Effector memory CD4-positive, alpha-beta T cell (primary cell): ENCODE measurements around the gene PTGER3.
"Not testable (repeated sequence)": the region's sequence is repeated elsewhere in the genome, so short reads cannot be mapped to it uniquely, and the experiment has no call there.

Experiments used
- DNase-seq, 3 donors: peaks; one replicate each; pipeline ENCODE4 v3.0.0-alpha.2; 2020
- H3K27ac ChIP-seq: 2 replicates; pipeline ENCODE4 v1.7.0; 2013; ENCODE audit warnings: mild to moderate bottlenecking, low read length, moderate library complexity; ENCODE audit not compliant: insufficient read depth, poor library complexity, severe bottlenecking
- H3K27me3 ChIP-seq: replicated peaks from 2 replicates; pipeline ENCODE4 v1.7.0; 2013; ENCODE audit warnings: mild to moderate bottlenecking, low read length; ENCODE audit not compliant: insufficient read depth, control insufficient read depth, poor library complexity, severe bottlenecking
- H3K36me3 ChIP-seq: 2 replicates; pipeline ENCODE4 v1.7.0; 2013; ENCODE audit warnings: mild to moderate bottlenecking, low read length, moderate library complexity; ENCODE audit not compliant: control insufficient read depth, insufficient read depth
- H3K4me1 ChIP-seq: 2 replicates; pipeline ENCODE4 v1.7.0; 2013; ENCODE audit warnings: low read length, mild to moderate bottlenecking; ENCODE audit not compliant: control insufficient read depth, insufficient read depth, poor library complexity, severe bottlenecking
- H3K4me3 ChIP-seq: 2 replicates; pipeline ENCODE4 v1.7.0; 2013; ENCODE audit warnings: low read length, low read depth, mild to moderate bottlenecking; ENCODE audit not compliant: insufficient read depth, poor library complexity, severe bottlenecking
- H3K9me3 ChIP-seq: 2 replicates; pipeline ENCODE4 v1.7.0; 2013; ENCODE audit warnings: mild to moderate bottlenecking, low read length, moderate library complexity; ENCODE audit not compliant: control insufficient read depth

PTGER3 gene

GRCh38 chr1:70987497-70987896 is 60.1 kb downstream of the PTGER3 start:
- Histone ChIP-seq H3K27ac (no peak overlapping the region), H3K36me3 (no peaks in the 10 kb centered on the region), H3K9me3 (no peaks in the 10 kb centered on the region), H3K4me1 (no peaks in the 10 kb centered on the region), H3K4me3 (no peak overlapping the region), H3K27me3 (no peaks in the 10 kb centered on the region)
- no peak for DNase-seq

GRCh38 chr1:70985776-70986225 is 61.8 kb downstream of the PTGER3 start:
- not testable (repeated sequence) for H3K4me3 ChIP-seq, H3K27me3 ChIP-seq, H3K9me3 ChIP-seq, DNase-seq, H3K4me1 ChIP-seq, H3K36me3 ChIP-seq, H3K27ac ChIP-seq

GRCh38 chr1:70985278-70985677 is 62.3 kb downstream of the PTGER3 start:
- not testable (repeated sequence) for DNase-seq, H3K4me1 ChIP-seq, H3K9me3 ChIP-seq, H3K27ac ChIP-seq, H3K36me3 ChIP-seq, H3K27me3 ChIP-seq, H3K4me3 ChIP-seq

GRCh38 chr1:70980361-70980760 is 67.3 kb downstream of the PTGER3 start:
- Histone ChIP-seq H3K4me1 (no peaks in the 10 kb centered on the region), H3K36me3 (no peaks in the 10 kb centered on the region), H3K4me3 (no peak overlapping the region), H3K9me3 (no peaks in the 10 kb centered on the region), H3K27ac (no peak overlapping the region), H3K27me3 (no peaks in the 10 kb centered on the region)
- no peak for DNase-seq

- H3K4me1 ChIP-seq, result no peaks in the 10 kb centered on the region
- H3K27me3 ChIP-seq, result no peaks in the 10 kb centered on the region
- no peak for DNase-seq
- H3K36me3 ChIP-seq, result no peaks in the 10 kb centered on the region
- no peaks in the 10 kb centered on the region for H3K9me3 ChIP-seq
- no peak overlapping the region for H3K4me3 ChIP-seq
- H3K27ac ChIP-seq, result no peak overlapping the region
Measured at GRCh38 chr1:70979881-70980280, 67.7 kb downstream of the PTGER3 start.

GRCh38 chr1:70979313-70979712 is 68.3 kb downstream of the PTGER3 start:
- Histone ChIP-seq H3K9me3 (no peaks in the 10 kb centered on the region), H3K27ac (no peak overlapping the region), H3K4me1 (no peaks in the 10 kb centered on the region), H3K4me3 (no peak overlapping the region), H3K36me3 (no peaks in the 10 kb centered on the region), H3K27me3 (no peaks in the 10 kb centered on the region)
- no peak for DNase-seq

- no peak for DNase-seq
Measured at GRCh38 chr1:70978623-70979022, 69.0 kb downstream of the PTGER3 start.

GRCh38 chr1:70977575-70977974 is 70.0 kb downstream of the PTGER3 start:
- H3K27me3 ChIP-seq, result no peaks in the 10 kb centered on the region
- no peak overlapping the region for H3K4me3 ChIP-seq
- H3K27ac ChIP-seq, result no peak overlapping the region
- no peak for DNase-seq
- H3K36me3 ChIP-seq, result no peaks in the 10 kb centered on the region
- no peaks in the 10 kb centered on the region for H3K9me3 ChIP-seq
- no peaks in the 10 kb centered on the region for H3K4me1 ChIP-seq

More at GRCh38 chr1:70978623-70979022, 69.0 kb downstream of the PTGER3 start:
- no peaks in the 10 kb centered on the region for H3K4me1 ChIP-seq
- H3K36me3 ChIP-seq, result no peaks in the 10 kb centered on the region
- no peak overlapping the region for H3K4me3 ChIP-seq
- no peak overlapping the region for H3K27ac ChIP-seq
- no peaks in the 10 kb centered on the region for H3K9me3 ChIP-seq
- H3K27me3 ChIP-seq, result no peaks in the 10 kb centered on the region

GRCh38 chr1:70977041-70977440 is 70.6 kb downstream of the PTGER3 start:
- H3K27ac ChIP-seq, result no peak overlapping the region
- H3K27me3 ChIP-seq, result no peaks in the 10 kb centered on the region
- H3K36me3 ChIP-seq, result no peaks in the 10 kb centered on the region
- no peaks in the 10 kb centered on the region for H3K4me1 ChIP-seq
- no peak for DNase-seq
- no peak overlapping the region for H3K4me3 ChIP-seq
- no peaks in the 10 kb centered on the region for H3K9me3 ChIP-seq

- H3K36me3 ChIP-seq, result no peaks in the 10 kb centered on the region
- no peak overlapping the region for H3K4me3 ChIP-seq
- no peaks in the 10 kb centered on the region for H3K4me1 ChIP-seq
- H3K27ac ChIP-seq, result no peak overlapping the region
- H3K9me3 ChIP-seq, result no peaks in the 10 kb centered on the region
- no peak for DNase-seq
- H3K27me3 ChIP-seq, result no peaks in the 10 kb centered on the region
Measured at GRCh38 chr1:70973754-70974153, 73.9 kb downstream of the PTGER3 start.

- H3K27me3 ChIP-seq, result no peaks in the 10 kb centered on the region
- H3K27ac ChIP-seq, result no peak overlapping the region
- no peak for DNase-seq
- no peaks in the 10 kb centered on the region for H3K9me3 ChIP-seq
- no peaks in the 10 kb centered on the region for H3K36me3 ChIP-seq
- H3K4me1 ChIP-seq, result no peaks in the 10 kb centered on the region
- no peak overlapping the region for H3K4me3 ChIP-seq
Measured at GRCh38 chr1:70970407-70970806, 77.2 kb downstream of the PTGER3 start.
